Activated T-cell treated with anti-CD3 and anti-CD28 coated beads for 4 hours (primary cell): ENCODE results near the gene BHMT2.

ENCODE experiments used
- DNase-seq: peaks from one replicate; pipeline ENCODE4 v3.0.0-alpha.2; 2020

Gene BHMT2

DNA sequence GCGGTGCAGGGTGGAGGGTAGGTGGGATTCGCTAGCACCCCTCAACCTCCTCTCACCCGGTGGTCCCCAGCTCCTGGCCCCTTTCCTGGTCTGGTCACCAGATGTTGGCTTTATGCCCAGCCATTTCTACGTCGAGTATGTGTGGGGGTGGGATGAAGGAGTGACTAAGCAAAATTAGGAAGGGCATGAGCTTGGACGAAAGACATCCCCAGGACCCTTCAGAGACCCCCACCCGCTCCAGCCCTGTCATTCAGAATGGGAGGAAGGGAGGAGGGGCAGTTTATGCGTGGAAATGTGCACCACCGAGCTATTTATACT, 742 bp downstream of the BHMT2 start:
- DNase-seq = no peak

DNA sequence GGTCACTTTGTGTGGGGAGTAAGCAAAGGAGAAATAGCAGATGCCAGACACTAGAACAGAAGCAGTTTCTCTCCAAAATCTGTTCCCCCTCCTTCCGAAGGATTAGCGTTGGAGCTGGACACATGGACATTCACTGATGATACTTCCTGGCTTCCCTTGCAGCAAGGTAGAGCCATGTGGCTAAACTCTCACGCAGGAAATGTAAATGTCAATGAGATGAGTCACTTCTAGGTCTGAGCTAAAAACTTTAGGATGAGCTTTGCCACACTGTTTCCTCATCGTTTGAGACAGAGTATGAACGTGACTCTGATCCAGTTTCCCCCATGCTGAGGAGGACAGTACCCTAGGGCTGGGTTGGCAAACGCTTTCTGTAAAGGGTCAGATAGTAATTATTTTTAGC, 5.1 kb downstream of the BHMT2 start:
- DNase-seq = no peak

GRCh38 chr5:79075646-79076426, 6.3 kb downstream of the BHMT2 start:
- DNase-seq = no peak

- no peak for DNase-seq
Measured at GRCh38 chr5:79076819-79077218, 7.3 kb downstream of the BHMT2 start.

DNA sequence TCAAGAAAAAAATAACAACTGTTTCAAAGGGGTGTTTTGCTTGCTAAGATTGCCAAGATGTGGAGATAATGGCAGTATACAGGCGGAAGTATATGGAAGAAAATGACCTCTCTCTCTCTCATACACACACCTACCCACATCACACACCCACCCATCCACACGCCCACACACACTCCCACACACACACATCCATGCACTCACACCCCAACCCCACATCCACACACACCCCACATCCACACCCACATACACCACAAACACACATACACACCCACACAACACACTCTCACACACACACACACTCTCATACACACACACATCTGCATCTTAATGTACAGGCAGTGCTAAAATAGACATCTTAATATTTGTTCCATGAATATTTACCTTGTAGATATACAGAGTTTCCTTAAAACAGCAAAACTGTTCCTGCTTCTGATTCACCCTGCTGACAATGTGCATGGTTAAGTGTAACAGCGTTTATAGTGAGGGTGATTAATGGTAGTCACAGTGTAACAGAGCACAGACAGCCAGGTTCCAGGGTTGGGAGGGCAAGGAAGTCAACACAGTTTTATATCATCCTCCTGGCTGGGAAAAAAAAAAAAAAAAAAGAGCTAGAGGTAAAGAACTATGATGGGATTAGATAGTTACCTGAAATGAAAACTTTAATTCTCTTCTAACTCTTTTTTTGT, 8.3 kb downstream of the BHMT2 start:
- DNase-seq = no peak

DNA sequence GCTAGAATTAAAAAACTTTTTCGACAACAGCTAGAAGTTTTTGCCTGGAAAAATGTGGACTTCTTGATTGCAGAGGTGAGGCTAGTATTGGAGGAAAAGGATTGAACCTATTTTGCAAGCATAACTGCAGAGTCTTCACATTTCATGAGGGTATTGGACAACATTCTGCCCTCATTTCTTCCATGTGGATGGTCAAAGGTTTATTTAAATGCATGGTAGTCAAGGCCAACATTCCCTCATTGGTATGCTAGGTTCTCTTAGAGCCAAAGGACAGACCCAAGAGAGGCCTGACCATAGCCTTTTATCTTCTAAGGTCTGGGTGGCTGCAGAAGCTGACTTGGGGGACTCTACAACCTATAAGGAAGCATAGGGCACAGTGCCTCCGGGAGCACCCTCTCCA, 11.2 kb downstream of the BHMT2 start:
- no peak for DNase-seq

GRCh38 chr5:79081779-79082178, 12.2 kb downstream of the BHMT2 start:
- DNase-seq = no peak

DNA sequence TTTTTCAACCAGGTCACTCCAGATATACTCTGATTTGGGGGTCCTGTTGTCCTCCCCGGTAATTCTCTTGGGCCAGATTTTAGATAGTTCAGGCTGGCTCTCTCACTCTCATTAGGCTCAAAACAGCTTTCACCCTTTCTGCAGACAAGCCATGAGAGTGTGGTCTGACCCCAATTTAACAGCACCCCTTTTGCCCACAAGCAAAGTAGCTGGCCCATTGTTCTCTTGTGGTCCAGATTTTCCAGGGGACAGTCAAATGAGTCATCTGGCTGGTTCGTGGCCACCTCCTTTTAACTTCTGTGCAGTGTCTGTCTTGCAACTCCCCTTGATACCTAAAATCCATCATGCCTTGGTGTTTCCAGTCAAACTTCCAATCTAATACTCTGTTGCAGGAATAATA, 16.5 kb downstream of the BHMT2 start:
- no peak for DNase-seq

- DNase-seq = no peak
Measured at GRCh38 chr5:79088507-79088906, 18.9 kb downstream of the BHMT2 start.

- no peak for DNase-seq
Measured at GRCh38 chr5:79091064-79091463, 21.5 kb downstream of the BHMT2 start.

- no peak for DNase-seq
Measured at GRCh38 chr5:79093762-79094161, 24.2 kb downstream of the BHMT2 start.

DNA sequence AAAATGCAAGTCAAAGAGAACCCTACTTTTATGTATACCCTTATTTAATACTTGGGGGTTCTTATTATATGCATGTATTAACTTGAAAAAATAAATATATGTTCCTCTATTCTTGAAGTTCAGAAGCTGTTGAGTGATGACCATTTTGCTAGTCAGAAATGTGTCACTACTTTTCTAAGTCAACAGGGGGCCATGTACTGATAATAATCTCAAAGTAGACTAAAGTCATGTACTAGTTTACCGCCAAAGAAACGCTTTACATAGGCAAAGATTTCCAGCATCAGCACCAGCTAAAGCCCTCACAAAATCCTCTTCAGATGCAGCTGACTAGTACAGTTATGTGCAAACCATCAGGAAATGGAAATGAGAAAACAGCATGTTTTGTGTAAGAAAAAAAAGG, 36.3 kb downstream of the BHMT2 start:
- no peak for DNase-seq

DNA sequence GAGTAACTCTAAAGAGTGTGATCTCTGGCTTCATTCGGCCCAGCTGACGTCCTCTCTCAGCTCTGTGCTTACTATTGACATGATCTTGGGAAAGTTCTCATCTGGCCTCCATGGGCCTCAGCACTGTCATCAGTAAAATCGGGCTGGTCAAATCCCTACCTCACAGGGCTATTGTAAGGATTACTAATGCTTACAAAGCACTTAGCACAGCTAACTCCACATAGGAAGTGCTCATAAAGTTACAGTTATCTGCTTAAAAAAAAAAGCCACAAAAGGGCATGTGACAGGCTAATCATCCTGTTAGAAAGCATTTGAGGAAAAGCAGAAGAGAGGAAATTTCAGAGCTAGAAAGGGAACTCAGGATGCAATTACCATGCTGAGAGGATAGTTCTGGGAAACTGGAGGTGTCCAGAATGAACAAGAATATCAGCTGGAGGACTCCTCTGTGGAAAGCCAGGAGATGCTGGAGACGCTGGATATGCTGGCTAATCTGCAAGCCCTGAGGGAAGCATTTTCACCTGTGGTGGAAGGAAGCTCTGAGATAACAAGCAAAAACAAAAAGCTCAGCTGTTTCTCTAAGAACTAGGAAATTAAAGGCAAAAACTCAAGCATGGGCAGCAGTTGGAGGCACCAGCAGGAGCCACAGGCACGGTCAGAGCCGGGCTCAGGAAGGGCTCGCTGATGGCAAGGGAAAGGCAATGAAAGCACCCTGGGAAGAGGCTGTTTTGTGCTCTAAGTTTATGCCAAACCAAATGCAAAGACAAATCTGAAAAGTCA, 37.6 kb downstream of the BHMT2 start:
- DNase-seq = no peak

GRCh38 chr5:79108086-79108485, 38.5 kb downstream of the BHMT2 start:
- DNase-seq = no peak

- DNase-seq = no peak
Measured at GRCh38 chr5:79108792-79109191, 39.2 kb downstream of the BHMT2 start.

DNA sequence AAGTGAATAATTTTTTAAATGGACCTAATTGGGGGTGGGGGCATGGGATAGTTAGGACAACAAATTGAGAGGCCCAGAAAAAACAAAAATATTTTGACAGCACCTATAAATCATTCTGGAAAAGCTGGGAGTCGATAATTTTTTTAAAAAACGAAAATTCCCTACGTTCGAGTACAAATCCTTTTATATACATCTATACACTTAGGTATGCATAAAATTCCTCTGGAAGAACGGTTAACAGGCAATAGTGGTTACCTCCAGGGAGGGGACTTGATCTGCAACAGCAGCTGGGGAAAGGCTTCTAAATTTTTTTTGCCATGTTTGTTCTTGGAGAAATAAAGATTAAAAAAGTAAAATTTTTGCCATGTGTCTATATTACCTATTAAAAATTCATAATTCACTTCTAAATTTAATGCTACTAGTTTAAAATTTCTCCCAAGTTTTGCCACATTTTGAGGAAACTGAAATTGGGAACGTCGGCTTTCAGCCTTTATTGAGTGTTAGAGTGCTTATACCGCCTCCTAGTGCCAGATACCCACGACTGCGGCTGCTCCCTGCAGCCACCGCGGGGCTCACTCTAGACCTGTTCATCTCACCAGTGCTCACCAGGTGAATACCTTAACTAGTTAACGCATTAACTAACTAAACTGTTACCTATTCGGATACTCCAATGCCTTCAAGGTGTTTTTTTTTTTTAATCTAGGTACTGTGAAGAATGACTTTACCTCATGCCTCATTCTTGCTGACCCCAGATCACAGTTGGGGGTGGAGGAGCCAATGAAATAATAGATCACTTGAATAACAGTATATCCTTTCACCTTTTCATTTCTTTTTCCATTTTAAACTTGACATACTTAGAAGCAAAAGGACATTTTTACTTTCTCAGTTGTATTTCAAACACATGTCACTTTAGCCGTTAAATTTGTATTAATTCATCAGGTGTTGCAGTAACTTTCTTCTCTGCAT, 40.2 kb downstream of the BHMT2 start:
- DNase-seq = no peak

- DNase-seq = no peak
Measured at GRCh38 chr5:79111387-79111959, 41.9 kb downstream of the BHMT2 start, which contains the start of gene BHMT. BHMT (plus strand) TSS chr5:79111809; CDS start chr5:79111886, 77 bp downstream.

DNA sequence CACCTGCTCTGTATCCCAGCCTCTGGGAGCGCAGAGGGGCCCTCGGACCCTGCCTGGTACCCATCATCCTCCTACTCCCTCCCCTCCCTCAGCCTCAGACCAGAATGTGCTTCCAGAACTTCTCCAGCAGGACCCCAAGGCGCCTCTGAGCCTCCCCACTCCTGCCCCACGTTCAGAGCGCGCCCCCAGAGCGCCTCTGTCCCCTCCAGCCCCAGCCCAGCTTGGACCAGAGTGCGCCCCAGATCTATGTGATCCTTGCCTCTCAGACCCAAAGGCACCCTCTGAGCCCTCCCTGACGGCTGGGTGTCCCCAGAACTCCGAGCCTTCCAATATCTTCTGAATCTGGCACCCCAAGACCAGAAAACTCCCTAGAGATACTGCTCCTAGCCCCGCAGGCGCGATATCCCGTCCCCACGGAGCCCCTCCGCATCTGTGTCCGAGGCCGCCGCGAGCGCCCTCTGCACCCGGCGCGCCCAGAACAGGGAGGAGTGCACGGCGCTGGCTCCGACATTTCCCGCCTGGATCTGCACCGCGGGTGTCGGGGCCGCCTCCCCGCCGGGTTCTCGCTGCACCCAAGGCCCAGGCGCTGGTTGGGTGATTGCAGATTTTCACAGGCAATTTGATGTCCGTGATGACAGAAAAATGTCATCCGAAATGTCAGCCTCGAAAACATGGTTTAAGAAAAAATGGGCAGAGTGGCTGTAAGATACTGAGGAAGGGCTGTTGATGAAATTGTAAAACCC, 42.6 kb downstream of the BHMT2 start:
- DNase-seq = no peak

DNA sequence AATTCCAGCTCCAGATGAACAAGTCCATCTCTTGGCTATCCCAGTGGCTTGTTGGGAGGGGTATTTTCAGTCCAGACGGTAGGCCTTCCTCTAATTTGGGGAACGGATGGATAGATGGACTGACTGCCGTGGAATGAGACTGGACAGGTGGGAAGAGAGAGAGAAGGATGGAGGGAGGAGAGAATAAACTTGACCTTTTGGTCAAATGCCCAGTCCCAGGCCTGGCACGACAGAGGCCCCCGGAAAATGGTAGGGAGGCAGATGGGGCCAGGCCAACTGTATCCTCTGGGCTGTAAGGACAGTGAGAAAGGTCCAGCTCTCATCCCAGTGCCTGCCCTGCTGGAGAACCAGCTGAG, 43.1 kb downstream of the BHMT2 start:
- no peak for DNase-seq

- DNase-seq = no peak
Measured at GRCh38 chr5:79119486-79119885, 49.9 kb downstream of the BHMT2 start.

GRCh38 chr5:79120221-79120620, 50.7 kb downstream of the BHMT2 start:
- DNase-seq = no peak

GRCh38 chr5:79122973-79123372, 53.4 kb downstream of the BHMT2 start:
- no peak for DNase-seq
